Fibroblast of lung (primary cell): ENCODE results near the gene SPINT2. TPM values are rescaled to one million over a fixed set of nuclear protein-coding genes. Genes with fewer than 3 reads are reported as not detected.

Experiments
- DNase-seq, 2 donors: peaks; one replicate each; pipeline versions ENCODE4 v3.0.0 to v3.0.0-alpha.2; 2010; ENCODE audit warnings: low read depth in 2 of 2
- H2AFZ ChIP-seq: 2 replicates; pipeline ENCODE4 v1.5.1; 2012; ENCODE audit warnings: low read length, control low read depth, inconsistent platforms
- H3K27ac ChIP-seq: 2 replicates; pipeline ENCODE4 v1.5.1; 2011; ENCODE audit warnings: low read length, control low read depth; ENCODE audit not compliant: insufficient read depth
- H3K27me3 ChIP-seq: 2 replicates; pipeline ENCODE4 v1.5.1; 2011; ENCODE audit warnings: mild to moderate bottlenecking, low read length; ENCODE audit not compliant: control insufficient read depth, insufficient read depth
- H3K36me3 ChIP-seq: 2 replicates; pipeline ENCODE4 v1.5.1; 2011; ENCODE audit warnings: low read length; ENCODE audit not compliant: control insufficient read depth, insufficient read depth
- H3K4me1 ChIP-seq: 2 replicates; pipeline ENCODE4 v1.5.1; 2011; ENCODE audit warnings: low read length; ENCODE audit not compliant: control insufficient read depth, insufficient read depth; ENCODE audit errors: extremely low read depth
- H3K4me2 ChIP-seq: 2 replicates; pipeline ENCODE4 v1.5.1; 2011; ENCODE audit warnings: low read length, control low read depth; ENCODE audit not compliant: insufficient read depth; ENCODE audit errors: extremely low read depth
- H3K4me3 ChIP-seq, 4 experiments: fragments of 200-600 bp in 1 of 4; sonication (generic) in 1 of 4; replicated peaks in 1 of 4; 2 replicates each; pipeline ENCODE4 v1.5.1; 2011 to 2016; ENCODE audit warnings: low read length in 4 of 4, low read depth in 3 of 4, mild to moderate bottlenecking in 3 of 4, control low read depth in 2 of 4, inconsistent platforms in 1 of 4, mixed read lengths in 1 of 4; ENCODE audit not compliant: insufficient read depth in 1 of 4; ENCODE audit errors: control extremely low read depth in 1 of 4
- H3K79me2 ChIP-seq: 2 replicates; pipeline ENCODE4 v1.5.1; 2012; ENCODE audit warnings: mild to moderate bottlenecking, low read length, inconsistent platforms; ENCODE audit not compliant: control insufficient read depth, insufficient read depth
- H3K9ac ChIP-seq: 2 replicates; pipeline ENCODE4 v1.5.1; 2011; ENCODE audit warnings: mild to moderate bottlenecking, low read length, control low read depth; ENCODE audit not compliant: insufficient read depth
- H3K9me3 ChIP-seq: 2 replicates; pipeline ENCODE4 v1.5.1; 2012; ENCODE audit warnings: low read depth, low read length; ENCODE audit not compliant: control insufficient read depth, insufficient read depth
- H4K20me1 ChIP-seq: 2 replicates; pipeline ENCODE4 v1.5.1; 2011; ENCODE audit warnings: low read length; ENCODE audit not compliant: control insufficient read depth, insufficient read depth; ENCODE audit errors: extremely low read depth
- CTCF ChIP-seq, 2 donors: IDR thresholded peaks in 1 of 2; conservative IDR thresholded peaks in 1 of 2; 1 replicate in 1 of 2; 2 replicates in 1 of 2; pipeline ENCODE4 v1.5.1; 2011 to 2012; ENCODE audit warnings: low read length in 2 of 2, control low read depth in 1 of 2, inconsistent platforms in 1 of 2, low read depth in 1 of 2, mild to moderate bottlenecking in 1 of 2
- EZH2 ChIP-seq: IDR thresholded peaks from 2 replicates; pipeline ENCODE4 v1.5.1; 2012; ENCODE audit warnings: low read length, control low read depth, mild to moderate bottlenecking; ENCODE audit errors: missing control alignments
- polyA plus RNA-seq, 2 donors: library from polyadenylated mRNA; depleted of rRNA in 1 of 2; stranded (reverse) in 1 of 2; unstranded in 1 of 2; fragments of >200 nt; gene quantifications; 2 replicates each; pipeline ENCODE4 v1.2.1, GENCODE V29; 2011 to 2012; ENCODE audit warnings: missing spikeins in 1 of 2
- total RNA-seq: library from RNA; depleted of rRNA; stranded (reverse); fragments of >200 nt; gene quantifications from 2 replicates; pipeline ENCODE4 v1.2.1, GENCODE V29; 2014

The SPINT2 gene
- total and polyA plus RNA-seq, 2 donors (not counting 1 experiment from before 2014, with no cell fraction given): 4.5 to 4.6 TPM

GRCh38 chr19:38233740-38234251 lies 30.6 kb upstream of the SPINT2 start:
- DNase-seq: peak; percentile 40 to 75
- Histone ChIP-seq H3K9ac (no peak overlapping the region), H2AFZ (peak overlapping the region; percentile 60)

GRCh38 chr19:38234615-38235014 lies 29.8 kb upstream of the SPINT2 start:
- Histone ChIP-seq H4K20me1 (no peaks in the 10 kb centered on the region), H2AFZ (no peak overlapping the region), H3K4me2 (no peak overlapping the region), H3K9me3 (no peaks in the 10 kb centered on the region), H3K4me1 (no peaks in the 10 kb centered on the region), H3K4me3 (no peak overlapping the region), H3K36me3 (no peaks in the 10 kb centered on the region), H3K27me3 (no peaks in the 10 kb centered on the region), H3K79me2 (no peaks in the 10 kb centered on the region), H3K27ac (no peak overlapping the region), H3K9ac (no peak overlapping the region)
- DNase-seq: no peak
- TF ChIP-seq EZH2 (no peak), CTCF (conservative IDR thresholded peaks at IDR 0.05 in 1 of 2, IDR thresholded peaks at IDR 0.05 in 1 of 2; ENCODE audit: low read depth in 1 of 2, low read length in 2 of 2) (no peak)

More at GRCh38 chr19:38233740-38234251, 30.6 kb upstream of the SPINT2 start:
- H4K20me1 ChIP-seq: no peaks in the 10 kb centered on the region
- no peak overlapping the region for H3K4me2 ChIP-seq
- H3K27me3 ChIP-seq: no peaks in the 10 kb centered on the region
- H3K27ac ChIP-seq: no peak overlapping the region
- TF ChIP-seq CTCF (conservative IDR thresholded peaks at IDR 0.05 in 1 of 2, IDR thresholded peaks at IDR 0.05 in 1 of 2; ENCODE audit: low read depth in 1 of 2, low read length in 2 of 2) (peak; percentile 83 to 87), EZH2 (no peak)
- no peaks in the 10 kb centered on the region for H3K79me2 ChIP-seq
- no peaks in the 10 kb centered on the region for H3K9me3 ChIP-seq
- no peak overlapping the region for H3K4me3 ChIP-seq
- H3K4me1 ChIP-seq: peaks cover 2% of the 10 kb centered on the region
- H3K36me3 ChIP-seq: no peaks in the 10 kb centered on the region

DNA sequence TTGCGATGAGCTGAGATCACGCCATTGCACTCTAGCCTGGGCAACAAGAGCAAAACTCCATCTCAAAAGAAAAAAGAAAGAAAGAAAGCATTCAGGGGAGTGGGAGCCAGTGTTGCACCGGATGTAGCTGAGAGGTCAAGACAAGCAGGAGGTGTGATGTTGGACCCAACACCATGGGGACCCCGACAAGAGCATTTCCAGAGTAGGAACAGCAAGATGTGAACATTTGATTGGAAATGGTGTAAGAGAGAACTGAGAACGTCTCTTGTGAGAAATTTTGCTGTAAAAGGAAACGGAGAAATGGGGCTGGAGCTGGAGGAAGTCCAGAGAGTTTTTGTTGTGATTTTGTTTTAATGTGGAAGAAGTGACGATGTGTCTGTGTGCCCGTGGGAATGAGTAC lies 24.6 kb upstream of the SPINT2 start:
- TF ChIP-seq CTCF (conservative IDR thresholded peaks at IDR 0.05 in 1 of 2, IDR thresholded peaks at IDR 0.05 in 1 of 2; ENCODE audit: low read depth in 1 of 2, low read length in 2 of 2) (no peak), EZH2 (no peak)
- H3K4me2 ChIP-seq: no peak overlapping the region

More for the DNA sequence above, 24.6 kb upstream of the SPINT2 start:
- Histone ChIP-seq H3K9ac (no peak overlapping the region), H3K4me3 (no peak overlapping the region), H3K4me1 (no peaks in the 10 kb centered on the region), H3K79me2 (no peaks in the 10 kb centered on the region), H4K20me1 (no peaks in the 10 kb centered on the region), H3K27ac (no peak overlapping the region), H3K9me3 (no peaks in the 10 kb centered on the region), H3K27me3 (no peaks in the 10 kb centered on the region), H2AFZ (no peak overlapping the region), H3K36me3 (no peaks in the 10 kb centered on the region)
- DNase-seq: no peak
